HG02840 (cell line): ENCODE data around the gene GALR3.

ENCODE experiments used
- ATAC-seq: cut with Tn5 transposase; IDR thresholded peaks from one replicate; pipeline ENCODE4 v1.9.1; 2021; ENCODE audit warnings: mild to moderate bottlenecking, moderate library complexity, moderate number of reproducible peaks; ENCODE audit not compliant: unreplicated experiment, low FRiP score

GALR3 gene

GRCh38 chr22:37818409-37819104, 4.6 kb upstream of the GALR3 start:
- ATAC-seq: no peak

- no peak for ATAC-seq
Measured at GRCh38 chr22:37819105-37819433, 4.1 kb upstream of the GALR3 start.

- ATAC-seq: no peak
Measured at GRCh38 chr22:37820350-37820749, 2.8 kb upstream of the GALR3 start.

GRCh38 chr22:37822079-37822833, 926 bp upstream of the GALR3 start:
- no peak for ATAC-seq

- no peak for ATAC-seq
Measured at GRCh38 chr22:37824674-37825641, 1.8 kb downstream of the GALR3 start.

- no peak for ATAC-seq
Measured at GRCh38 chr22:37827056-37827455, 3.9 kb downstream of the GALR3 start.

- no peak for ATAC-seq
Measured at GRCh38 chr22:37830093-37830842, 7.1 kb downstream of the GALR3 start.

GRCh38 chr22:37831472-37831871, 8.3 kb downstream of the GALR3 start:
- no peak for ATAC-seq

- no peak for ATAC-seq
Measured at GRCh38 chr22:37832022-37832857, 9.1 kb downstream of the GALR3 start.

- ATAC-seq: no peak
Measured at GRCh38 chr22:37842015-37842793, 19.0 kb downstream of the GALR3 start.

GRCh38 chr22:37843741-37844089, 20.5 kb downstream of the GALR3 start:
- ATAC-seq: peak; percentile 44

GRCh38 chr22:37844904-37845329, 21.7 kb downstream of the GALR3 start:
- no peak for ATAC-seq

- ATAC-seq: no peak
Measured at GRCh38 chr22:37846433-37846832, 23.3 kb downstream of the GALR3 start.

GRCh38 chr22:37848587-37849088, 25.5 kb downstream of the GALR3 start:
- ATAC-seq: no peak

- ATAC-seq: peak; percentile 61
Measured at GRCh38 chr22:37849089-37849751, 26.0 kb downstream of the GALR3 start, which contains the start of gene EIF3L. TSS of gene EIF3L (plus strand) at chr22:37849419. CDS start at chr22:37849450, 31 bp downstream.

- ATAC-seq: no peak
Measured at GRCh38 chr22:37850801-37851200, 27.6 kb downstream of the GALR3 start.

- ATAC-seq: no peak
Measured at GRCh38 chr22:37852418-37852817, 29.2 kb downstream of the GALR3 start.

GRCh38 chr22:37854946-37855345, 31.8 kb downstream of the GALR3 start:
- no peak for ATAC-seq
